Measurements from ENCODE around the gene SIL1.

DNA sequence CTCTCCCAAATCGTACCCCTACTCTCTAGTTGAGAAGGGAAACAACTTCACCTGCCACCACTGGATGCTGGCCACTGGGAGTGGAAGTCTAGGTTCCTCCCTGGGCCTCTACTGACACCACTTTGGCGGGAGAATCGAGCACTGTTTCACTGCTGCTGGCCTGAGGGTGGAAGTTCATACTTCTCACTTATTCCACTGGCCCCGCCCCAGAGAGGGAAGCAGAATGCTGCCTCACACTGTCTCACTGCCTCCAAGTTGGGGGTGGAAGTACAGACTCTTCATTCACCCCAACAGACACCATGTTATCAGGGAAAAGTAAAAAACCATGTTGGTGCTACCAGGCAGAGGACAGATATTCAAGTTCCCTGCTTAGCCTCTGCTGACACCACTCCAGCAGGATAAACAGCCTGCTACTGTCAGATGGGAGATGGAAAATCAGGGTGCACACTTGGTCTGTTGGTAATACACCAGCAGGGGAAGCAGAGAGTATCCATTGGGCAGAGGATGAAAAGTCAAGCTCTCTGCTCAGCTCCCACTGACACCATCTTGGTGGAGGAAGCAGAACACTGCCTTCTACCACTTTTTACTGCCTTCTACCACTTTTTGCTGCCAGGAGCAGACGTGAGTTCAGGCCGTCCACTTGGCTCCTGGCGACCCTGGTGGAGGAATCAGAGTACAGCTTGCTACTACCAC, 159.4 kb downstream of the SIL1 start:
- TF ChIP-seq, protein P1, sequence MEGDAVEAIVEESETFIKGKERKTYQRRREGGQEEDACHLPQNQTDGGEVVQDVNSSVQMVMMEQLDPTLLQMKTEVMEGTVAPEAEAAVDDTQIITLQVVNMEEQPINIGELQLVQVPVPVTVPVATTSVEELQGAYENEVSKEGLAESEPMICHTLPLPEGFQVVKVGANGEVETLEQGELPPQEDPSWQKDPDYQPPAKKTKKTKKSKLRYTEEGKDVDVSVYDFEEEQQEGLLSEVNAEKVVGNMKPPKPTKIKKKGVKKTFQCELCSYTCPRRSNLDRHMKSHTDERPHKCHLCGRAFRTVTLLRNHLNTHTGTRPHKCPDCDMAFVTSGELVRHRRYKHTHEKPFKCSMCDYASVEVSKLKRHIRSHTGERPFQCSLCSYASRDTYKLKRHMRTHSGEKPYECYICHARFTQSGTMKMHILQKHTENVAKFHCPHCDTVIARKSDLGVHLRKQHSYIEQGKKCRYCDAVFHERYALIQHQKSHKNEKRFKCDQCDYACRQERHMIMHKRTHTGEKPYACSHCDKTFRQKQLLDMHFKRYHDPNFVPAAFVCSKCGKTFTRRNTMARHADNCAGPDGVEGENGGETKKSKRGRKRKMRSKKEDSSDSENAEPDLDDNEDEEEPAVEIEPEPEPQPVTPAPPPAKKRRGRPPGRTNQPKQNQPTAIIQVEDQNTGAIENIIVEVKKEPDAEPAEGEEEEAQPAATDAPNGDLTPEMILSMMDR (conservative IDR thresholded peaks at IDR 0.05) = no peak; the same call in 1 of the 2 replicates
- TF ChIP-seq EZH2 (IDR thresholded peaks at IDR 0.05; ENCODE audit: low read depth) = no peak
